ENCODE measurements around the gene GAD1. TPM values are rescaled to one million over a fixed set of nuclear protein-coding genes. Genes with fewer than 3 reads are reported as not detected.

GAD1 gene
- polyA plus RNA-seq, 1 of the 3 experiments (the other 2 are of a cell fraction) = 0.20 TPM

DNA sequence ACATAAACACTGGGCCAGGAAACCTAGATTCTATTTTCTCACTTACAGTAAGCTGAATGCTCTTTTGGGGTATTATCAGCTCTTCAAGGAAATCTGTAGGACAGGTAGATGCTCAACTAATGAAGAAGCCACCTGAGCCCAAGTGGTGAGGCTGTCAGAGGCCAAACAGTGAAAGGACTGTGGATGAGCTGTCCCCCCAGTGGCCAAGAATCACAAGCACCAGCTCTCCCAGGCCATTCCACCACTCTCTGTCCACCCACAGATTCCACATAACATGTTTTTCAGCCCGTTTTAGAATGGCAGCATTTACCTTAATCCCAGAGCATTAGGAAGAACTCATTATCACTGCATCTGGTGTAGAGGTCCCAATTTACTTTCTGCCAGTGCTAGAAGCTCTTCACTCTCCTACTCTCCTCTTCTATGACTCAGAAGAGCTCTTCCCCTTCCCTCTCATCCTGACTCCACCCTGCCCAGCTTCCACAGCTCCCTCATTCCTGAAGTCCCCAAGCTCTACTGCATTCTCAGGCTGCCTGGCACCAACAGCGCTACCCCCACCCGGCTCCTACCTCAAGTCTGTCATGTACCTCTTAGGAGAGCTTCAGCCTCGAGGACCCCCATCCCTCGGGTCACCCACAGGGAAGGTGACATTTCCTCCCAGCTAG, 68.6 kb downstream of the GAD1 start:
- TF ChIP-seq FOSL2 (IDR thresholded peaks at IDR 0.05; ENCODE audit: borderline replicate concordance, low read depth) (0 out of 2 replicates have a peak, but pooled peaks have one; percentile 31), TCF12 (IDR thresholded peaks at IDR 0.05) (no peak), ELF1 (IDR thresholded peaks at IDR 0.05) (no peak), NFIC (IDR thresholded peaks at IDR 0.05; ENCODE audit: borderline replicate concordance) (0 out of 2 replicates have a peak, but pooled peaks have one; percentile 0), SMC3 (IDR thresholded peaks at IDR 0.05; ENCODE audit: low read depth, low read length) (no peak)
- TF ChIP-seq, protein P1, sequence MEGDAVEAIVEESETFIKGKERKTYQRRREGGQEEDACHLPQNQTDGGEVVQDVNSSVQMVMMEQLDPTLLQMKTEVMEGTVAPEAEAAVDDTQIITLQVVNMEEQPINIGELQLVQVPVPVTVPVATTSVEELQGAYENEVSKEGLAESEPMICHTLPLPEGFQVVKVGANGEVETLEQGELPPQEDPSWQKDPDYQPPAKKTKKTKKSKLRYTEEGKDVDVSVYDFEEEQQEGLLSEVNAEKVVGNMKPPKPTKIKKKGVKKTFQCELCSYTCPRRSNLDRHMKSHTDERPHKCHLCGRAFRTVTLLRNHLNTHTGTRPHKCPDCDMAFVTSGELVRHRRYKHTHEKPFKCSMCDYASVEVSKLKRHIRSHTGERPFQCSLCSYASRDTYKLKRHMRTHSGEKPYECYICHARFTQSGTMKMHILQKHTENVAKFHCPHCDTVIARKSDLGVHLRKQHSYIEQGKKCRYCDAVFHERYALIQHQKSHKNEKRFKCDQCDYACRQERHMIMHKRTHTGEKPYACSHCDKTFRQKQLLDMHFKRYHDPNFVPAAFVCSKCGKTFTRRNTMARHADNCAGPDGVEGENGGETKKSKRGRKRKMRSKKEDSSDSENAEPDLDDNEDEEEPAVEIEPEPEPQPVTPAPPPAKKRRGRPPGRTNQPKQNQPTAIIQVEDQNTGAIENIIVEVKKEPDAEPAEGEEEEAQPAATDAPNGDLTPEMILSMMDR (IDR thresholded peaks at IDR 0.05) = peak; percentile 39; the same call in 1 of the 2 replicates
- Histone ChIP-seq H3K9ac (no peak overlapping the region), H3K36me3 (replicated peaks in 1 of 2; ENCODE audit: control insufficient read depth in 1 of 2, insufficient read depth in 2 of 2, low read length in 1 of 2) (no peaks in the 10 kb centered on the region), H3K4me1 (ENCODE audit: control insufficient read depth in 1 of 2, insufficient read depth in 2 of 2, low read depth in 1 of 2, low read length in 1 of 2) (peaks cover 0 to 8% of the 10 kb centered on the region in 2 experiments; a peak in 2 of 4 replicates), H4K20me1 (ENCODE audit: insufficient read depth) (no peaks in the 10 kb centered on the region), H3K79me2 (ENCODE audit: insufficient read depth) (no peaks in the 10 kb centered on the region), H3K9me3 (no peaks in the 10 kb centered on the region), H3K9me2 (no peaks in the 10 kb centered on the region), H2AFZ (ENCODE audit: low read depth) (no peak overlapping the region), H3K27me3 (ENCODE audit: insufficient read depth) (no peaks in the 10 kb centered on the region), H3K27ac (ENCODE audit: low read depth in 2 of 2, low read length in 1 of 2) (peak overlapping the region in 1 of 2 experiments; percentile 54; a peak in 1 of 4 replicates), H3K4me3 (ENCODE audit: low read depth in 2 of 2, low read length in 1 of 2) (no peak overlapping the region), H3K4me2 (0 out of 2 replicates have a peak overlapping the region, but pooled peaks have one; percentile 6), H3F3A (replicated peaks; ENCODE audit: insufficient read depth) (peaks cover 18% of the 10 kb centered on the region)
- CTCF ChIA-PET = interaction anchor here (0.7 to 5.3 kb wide), 6 partner anchors 9 to 1434 kb away, joined by 3 to 41 read pairs (median 4); partner anchors contain the start of gene GORASP2
- DNase-seq = no peak
- 70% methylated on average over 3 of the region's 5 CpGs for whole genome bisulfite sequencing (ENCODE audit: low lambda C conversion rate)
- POLR2A ChIA-PET = no interaction called here

- CTCF ChIA-PET = interaction anchor here (5.3 kb wide), 1 partner anchor 14 kb away, joined by 41 read pairs; no protein-coding TSS in a partner anchor
- no peaks in the 10 kb centered on the region for H4K20me1 ChIP-seq (ENCODE audit: insufficient read depth)
- H3K9me2 ChIP-seq = no peaks in the 10 kb centered on the region
- no peak overlapping the region for H3K9ac ChIP-seq
- no peak overlapping the region for H2AFZ ChIP-seq (ENCODE audit: low read depth)
- WGBS (ENCODE audit: low lambda C conversion rate) = 8% methylated on average over 1 of the region's 1 CpG
- no peak overlapping the region for H3K4me3 ChIP-seq (ENCODE audit: low read depth in 2 of 2, low read length in 1 of 2)
- no peaks in the 10 kb centered on the region for H3K79me2 ChIP-seq (ENCODE audit: insufficient read depth)
- 0 out of 2 replicates have a peak overlapping the region, but pooled peaks have one; percentile 6 for H3K4me2 ChIP-seq
- no peaks in the 10 kb centered on the region for H3K27me3 ChIP-seq (ENCODE audit: insufficient read depth)
- DNase-seq = no peak
- peak overlapping the region in 1 of 2 experiments; percentile 54; a peak in 3 of 4 replicates for H3K27ac ChIP-seq (ENCODE audit: low read depth in 2 of 2, low read length in 1 of 2)
- H3K4me1 ChIP-seq (ENCODE audit: control insufficient read depth in 1 of 2, insufficient read depth in 2 of 2, low read depth in 1 of 2, low read length in 1 of 2) = peaks cover 0 to 8% of the 10 kb centered on the region in 2 experiments; a peak in 2 of 4 replicates
- H3K9me3 ChIP-seq = no peaks in the 10 kb centered on the region
- POLR2A ChIA-PET = no interaction called here
- peaks cover 18% of the 10 kb centered on the region for H3F3A ChIP-seq (replicated peaks; ENCODE audit: insufficient read depth)
- no peaks in the 10 kb centered on the region for H3K36me3 ChIP-seq (replicated peaks in 1 of 2; ENCODE audit: control insufficient read depth in 1 of 2, insufficient read depth in 2 of 2, low read length in 1 of 2)
- TF ChIP-seq EP300 (IDR thresholded peaks at IDR 0.05; ENCODE audit: borderline replicate concordance in 1 of 2, low read depth in 1 of 2, low read length in 1 of 2) (peak in 1 of 2 experiments; percentile 89; a peak in 2 of 4 replicates), MEF2A (IDR thresholded peaks at IDR 0.05; ENCODE audit: borderline replicate concordance, low read depth) (no peak), TAF1 (IDR thresholded peaks at IDR 0.05; ENCODE audit: borderline replicate concordance, low read depth, low read length) (no peak), SIN3A (IDR thresholded peaks at IDR 0.05; ENCODE audit: borderline replicate concordance, low read depth, low read length) (no peak), YY1 (IDR thresholded peaks at IDR 0.05; ENCODE audit: low read depth) (no peak), GABPA (IDR thresholded peaks at IDR 0.05; ENCODE audit: low read depth) (no peak), FOXJ3 (CRISPR knock-in tag; IDR thresholded peaks at IDR 0.05) (no peak), FOXM1 (IDR thresholded peaks at IDR 0.05; ENCODE audit: low read depth) (peak; percentile 39; the same call in 1 of the 2 replicates), REST (IDR thresholded peaks at IDR 0.05; ENCODE audit: low read depth, low read length) (no peak), TCF12 (IDR thresholded peaks at IDR 0.05) (peak; percentile 92), USF2 (IDR thresholded peaks at IDR 0.05; ENCODE audit: borderline replicate concordance, low read depth, low read length) (no peak)
- TF ChIP-seq, protein P2, sequence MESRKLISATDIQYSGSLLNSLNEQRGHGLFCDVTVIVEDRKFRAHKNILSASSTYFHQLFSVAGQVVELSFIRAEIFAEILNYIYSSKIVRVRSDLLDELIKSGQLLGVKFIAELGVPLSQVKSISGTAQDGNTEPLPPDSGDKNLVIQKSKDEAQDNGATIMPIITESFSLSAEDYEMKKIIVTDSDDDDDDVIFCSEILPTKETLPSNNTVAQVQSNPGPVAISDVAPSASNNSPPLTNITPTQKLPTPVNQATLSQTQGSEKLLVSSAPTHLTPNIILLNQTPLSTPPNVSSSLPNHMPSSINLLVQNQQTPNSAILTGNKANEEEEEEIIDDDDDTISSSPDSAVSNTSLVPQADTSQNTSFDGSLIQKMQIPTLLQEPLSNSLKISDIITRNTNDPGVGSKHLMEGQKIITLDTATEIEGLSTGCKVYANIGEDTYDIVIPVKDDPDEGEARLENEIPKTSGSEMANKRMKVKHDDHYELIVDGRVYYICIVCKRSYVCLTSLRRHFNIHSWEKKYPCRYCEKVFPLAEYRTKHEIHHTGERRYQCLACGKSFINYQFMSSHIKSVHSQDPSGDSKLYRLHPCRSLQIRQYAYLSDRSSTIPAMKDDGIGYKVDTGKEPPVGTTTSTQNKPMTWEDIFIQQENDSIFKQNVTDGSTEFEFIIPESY (IDR thresholded peaks at IDR 0.05; ENCODE audit: borderline replicate concordance, low read depth) = no peak
These were observed 69.7 kb downstream of the GAD1 start for GRCh38 chr2:170886386-170886785.

All from SK-N-SH (cell line).